GM18498 (cell line): ENCODE measurements around the gene ABCF2.

Source experiments
- ATAC-seq: cut with Tn5 transposase; IDR thresholded peaks from one replicate; pipeline ENCODE4 v1.9.1; 2021; ENCODE audit warnings: mild to moderate bottlenecking, moderate library complexity; ENCODE audit not compliant: unreplicated experiment

Gene ABCF2

DNA sequence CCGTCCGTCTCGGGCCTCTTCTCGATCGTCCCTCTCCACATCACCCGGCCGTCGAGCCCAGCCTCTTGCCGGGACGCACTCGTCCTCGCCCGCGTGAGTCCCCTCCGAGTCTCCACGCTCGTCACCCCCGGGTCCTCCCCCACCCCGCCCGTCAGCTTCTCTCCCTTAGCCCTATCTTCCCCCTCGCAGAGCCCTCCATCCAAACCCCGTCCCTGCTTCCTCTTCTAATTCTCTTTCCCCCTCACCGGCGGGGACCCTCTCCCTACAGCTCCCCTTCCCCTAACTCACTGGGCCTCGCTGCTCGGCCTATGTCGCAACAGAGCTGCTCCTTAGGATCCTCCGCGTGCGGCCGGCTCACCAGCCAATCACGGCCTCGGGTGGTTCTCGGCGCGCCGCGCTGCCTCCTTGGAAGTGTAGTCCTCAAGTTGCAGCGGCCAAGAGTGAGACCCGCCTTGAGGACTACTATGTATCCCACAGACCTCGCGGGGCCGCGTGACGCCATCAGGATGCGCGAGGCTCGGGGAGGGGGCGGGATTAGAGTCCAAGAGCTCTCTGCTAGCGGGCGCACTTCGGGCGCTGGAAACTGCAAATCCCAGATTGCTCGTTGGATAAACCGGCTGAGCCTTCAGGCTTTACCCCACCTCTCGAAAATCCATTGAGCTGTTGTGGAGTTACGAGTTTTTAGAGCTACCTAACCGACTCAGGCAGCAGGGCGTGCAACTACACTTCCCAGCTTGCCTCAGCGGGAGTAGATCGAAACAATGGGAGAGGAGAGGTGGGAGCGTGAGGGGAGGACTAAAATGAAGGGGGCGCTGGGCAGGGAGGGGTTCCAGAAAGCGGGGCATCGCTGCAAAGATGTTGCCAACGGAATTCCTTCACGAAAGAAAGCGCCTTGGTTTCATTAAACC, at the start of gene ABCF2:
Gene ABCF2, minus strand, starts transcription at position 331 of the 908 bp plus-strand sequence. CDS start 747 bp downstream, outside the sequence.
- ATAC-seq: peak; percentile 99

GRCh38 chr7:151275813-151276577, 49.0 kb upstream of the ABCF2 start:
- ATAC-seq: no peak

DNA sequence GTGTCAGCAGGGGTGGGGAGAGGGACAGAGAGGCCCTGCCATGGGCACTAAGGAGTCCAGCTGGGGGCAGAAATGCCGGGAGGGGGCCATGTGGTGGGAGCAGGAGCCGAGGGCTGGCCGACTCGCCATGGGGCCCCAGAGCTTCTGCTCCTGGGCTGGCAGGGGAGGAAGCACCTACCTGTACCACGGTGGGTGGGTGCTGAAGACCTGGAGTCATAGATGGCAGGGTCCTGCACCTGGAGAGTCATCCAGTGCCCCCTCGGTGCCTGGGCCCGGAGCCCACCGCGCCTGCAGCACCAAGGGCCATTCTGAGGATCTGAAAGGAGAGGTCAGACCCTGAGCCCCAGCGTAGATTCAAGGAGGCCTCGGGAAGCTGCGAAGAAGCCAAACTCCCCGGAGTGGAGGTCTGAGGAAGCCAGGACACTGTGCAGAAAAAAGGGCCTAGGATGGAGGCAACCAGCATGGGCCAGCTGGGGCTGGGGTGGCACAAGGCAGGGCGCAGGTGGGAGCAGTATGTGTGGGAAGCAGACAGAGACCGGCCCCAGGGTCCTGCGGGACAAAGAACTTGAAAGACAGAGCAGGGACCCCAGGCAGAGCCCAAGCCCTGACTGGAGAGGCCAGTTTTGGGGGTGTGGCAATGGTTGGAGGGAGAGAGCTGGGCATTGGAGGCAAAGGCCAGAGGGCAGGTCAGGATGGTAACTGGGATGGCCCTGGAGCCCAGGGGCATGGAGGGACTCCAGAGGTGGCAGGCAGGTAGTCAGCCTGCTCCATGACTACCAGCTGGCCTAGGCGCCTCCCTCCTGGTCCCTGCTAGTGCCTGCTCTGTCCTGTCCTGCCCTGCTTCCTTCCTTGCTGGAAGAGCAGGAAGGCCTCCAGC, 48.2 kb upstream of the ABCF2 start:
- ATAC-seq: no peak

GRCh38 chr7:151274396-151274795, 47.4 kb upstream of the ABCF2 start:
- ATAC-seq: no peak

GRCh38 chr7:151273651-151274390, 46.8 kb upstream of the ABCF2 start:
- no peak for ATAC-seq

DNA sequence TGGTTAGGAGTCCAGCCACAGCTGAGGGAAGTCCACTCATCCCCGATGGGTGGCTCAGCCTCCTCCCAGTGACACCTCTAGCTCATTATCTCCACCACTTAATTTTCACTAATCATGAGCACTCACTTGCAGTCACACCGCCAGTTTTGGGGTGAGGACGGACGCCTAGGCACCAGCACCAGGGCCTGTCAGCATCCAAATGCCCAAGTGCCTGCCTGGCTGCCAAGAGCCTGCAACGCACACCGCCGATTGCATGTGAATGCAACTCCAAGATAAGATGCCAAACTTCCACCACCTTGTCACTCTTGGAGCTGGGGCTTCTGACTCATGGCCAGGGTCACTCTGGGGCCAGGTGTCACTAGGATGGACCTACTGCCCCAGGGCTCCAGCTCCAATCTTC, 45.9 kb upstream of the ABCF2 start:
- no peak for ATAC-seq

- no peak for ATAC-seq
These were observed 45.4 kb upstream of the ABCF2 start for GRCh38 chr7:151272405-151272804.

- ATAC-seq: no peak
These were observed 44.8 kb upstream of the ABCF2 start for GRCh38 chr7:151271699-151272355.

GRCh38 chr7:151269511-151269910, 42.5 kb upstream of the ABCF2 start:
- ATAC-seq: no peak

- ATAC-seq: no peak
These were observed 38.4 kb upstream of the ABCF2 start for GRCh38 chr7:151265351-151265931.

GRCh38 chr7:151264615-151265014, 37.6 kb upstream of the ABCF2 start:
- no peak for ATAC-seq

- no peak for ATAC-seq
These were observed 34.5 kb upstream of the ABCF2 start for GRCh38 chr7:151261529-151261928.

GRCh38 chr7:151260883-151261282, 33.9 kb upstream of the ABCF2 start:
- ATAC-seq: no peak

- ATAC-seq: no peak
These were observed 33.5 kb upstream of the ABCF2 start for GRCh38 chr7:151260471-151260870.

DNA sequence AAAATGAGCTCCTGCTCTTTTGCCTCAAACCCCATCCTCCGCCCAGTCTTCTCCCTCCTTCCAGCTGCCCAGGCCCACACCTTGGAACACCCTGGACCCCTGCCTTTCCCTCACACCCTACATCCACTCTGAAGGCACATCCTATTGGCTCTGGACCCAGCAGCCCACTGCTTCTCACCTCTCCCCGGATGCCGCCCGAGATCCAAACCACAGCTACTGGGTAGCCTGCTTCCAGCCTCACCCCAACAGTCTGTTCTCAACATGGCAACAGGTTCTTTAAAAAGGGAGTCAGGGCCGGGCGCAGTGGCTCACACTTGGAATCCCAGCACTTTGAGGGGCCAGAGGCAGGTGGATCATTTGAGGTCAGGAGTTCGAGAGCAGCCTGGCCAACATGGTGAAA, 31.0 kb upstream of the ABCF2 start:
- no peak for ATAC-seq

GRCh38 chr7:151256410-151257045, 29.5 kb upstream of the ABCF2 start:
- ATAC-seq: no peak

GRCh38 chr7:151255390-151255789, 28.4 kb upstream of the ABCF2 start:
- no peak for ATAC-seq

GRCh38 chr7:151254851-151255250, 27.8 kb upstream of the ABCF2 start:
- ATAC-seq: no peak

GRCh38 chr7:151254316-151254715, 27.3 kb upstream of the ABCF2 start:
- ATAC-seq: no peak
